Sciatic nerve (tissue), 2 donors: ENCODE data around the gene KCND3. TPM values are rescaled to one million over a fixed set of nuclear protein-coding genes. Genes with fewer than 3 reads are reported as not detected.

Source experiments
- ATAC-seq: fragments of 200-7000 bp; cut with Tn5 transposase; one replicate; pipeline ENCODE4 v1.9.1; 2020; ENCODE audit warnings: mild to moderate bottlenecking, moderate library complexity
- DNase-seq: peaks from one replicate; pipeline ENCODE4 v3.0.0-alpha.2; 2020; ENCODE audit warnings: low spot score
- intact Hi-C: fragments of 100-400 bp; cut with DNase I; formaldehyde crosslinking; loops from one replicate; pipeline ENCODE4 v1.14.2; 2022
- total RNA-seq: library from RNA; stranded (reverse); fragmentation: NEBNext Ultra II Directional; extraction: Animal tissue kit (Norgen Biotek cat#: 25700); gene quantifications from one replicate; pipeline ENCODE4 v1.2.1, GENCODE V29; 2021
- donor health status: DM: no; HTN: no; CAD: no.
- donor health status: DM: no; HTN: no; CAD: no.

The KCND3 gene
- total RNA-seq, 1 donor from 2014 or later: 7.5 TPM

GRCh38 chr1:111770916-111771315 lies 218.6 kb downstream of the KCND3 start:
- ATAC-seq (no peak), DNase-seq (no peak)
- intact Hi-C loops: no loop called here

- intact Hi-C loops: loop anchor here (10.0 kb wide), 1 partner anchor 285 kb away; no protein-coding TSS in a partner anchor
- DNase-seq: no peak
Measured at GRCh38 chr1:111769517-111770146, 219.8 kb downstream of the KCND3 start.

GRCh38 chr1:111768625-111769024 lies 220.8 kb downstream of the KCND3 start:
- no peak for ATAC-seq
- intact Hi-C loops: loop anchor here (10.0 kb wide), 1 partner anchor 284 kb away; no protein-coding TSS in a partner anchor
- DNase-seq: no peak

More at GRCh38 chr1:111769517-111770146, 219.8 kb downstream of the KCND3 start:
- peak; percentile 78 for ATAC-seq

GRCh38 chr1:111768023-111768422 lies 221.4 kb downstream of the KCND3 start:
- intact Hi-C loops: loop anchor here (10.0 kb wide), 1 partner anchor 283 kb away; no protein-coding TSS in a partner anchor

GRCh38 chr1:111762332-111762731 lies 227.1 kb downstream of the KCND3 start:
- ATAC-seq: no peak
- DNase-seq: no peak
- intact Hi-C loops: loop anchor here (10.0 kb wide), 1 partner anchor 278 kb away; no protein-coding TSS in a partner anchor

More at GRCh38 chr1:111768023-111768422, 221.4 kb downstream of the KCND3 start:
- DNase-seq (no peak), ATAC-seq (no peak)

GRCh38 chr1:111761717-111762116 lies 227.8 kb downstream of the KCND3 start:
- ATAC-seq: no peak
- intact Hi-C loops: loop anchor here (10.0 kb wide), 1 partner anchor 277 kb away; no protein-coding TSS in a partner anchor
- no peak for DNase-seq

GRCh38 chr1:111758373-111758772 lies 231.1 kb downstream of the KCND3 start:
- DNase-seq (no peak), ATAC-seq (no peak)
- intact Hi-C loops: loop anchor here (5.0 kb wide), 1 partner anchor 41 kb away; no protein-coding TSS in a partner anchor

GRCh38 chr1:111756124-111756513 lies 233.3 kb downstream of the KCND3 start:
- intact Hi-C loops: loop anchor here (5.0 kb wide), 1 partner anchor 39 kb away; no protein-coding TSS in a partner anchor
- no peak for DNase-seq
- no peak for ATAC-seq

- peak; percentile 99 for ATAC-seq
- DNase-seq: peak; percentile 96
- intact Hi-C loops: loop anchor here (5.0 kb wide), 1 partner anchor 38 kb away; no protein-coding TSS in a partner anchor
Measured at GRCh38 chr1:111755331-111756123, 233.9 kb downstream of the KCND3 start, which contains the start of gene DDX20. Gene DDX20, plus strand, starts transcription at chr1:111755901. Its CDS starts 24 bp downstream, at chr1:111755925.

- DNase-seq (peak; percentile 66), ATAC-seq (peak; percentile 30)
- intact Hi-C loops: loop anchor here (5.0 kb wide), 1 partner anchor 38 kb away; no protein-coding TSS in a partner anchor
Measured at GRCh38 chr1:111754984-111755330, 234.5 kb downstream of the KCND3 start.

- ATAC-seq (no peak), DNase-seq (no peak)
- intact Hi-C loops: no loop called here
Measured at GRCh38 chr1:111751906-111752575, 237.4 kb downstream of the KCND3 start.

GRCh38 chr1:111750856-111751255 lies 238.6 kb downstream of the KCND3 start:
- no peak for DNase-seq
- ATAC-seq: no peak
- intact Hi-C loops: no loop called here

GRCh38 chr1:111749628-111750027 lies 239.8 kb downstream of the KCND3 start:
- intact Hi-C loops: loop anchor here (10.0 kb wide), 1 partner anchor 245 kb away; the partner anchor contains the start of genes ADORA3 and TMIGD3

GRCh38 chr1:111747947-111748346 lies 241.5 kb downstream of the KCND3 start:
- DNase-seq: no peak
- no peak for ATAC-seq
- intact Hi-C loops: loop anchor here (10.0 kb wide), 1 partner anchor 243 kb away; the partner anchor contains the start of genes ADORA3 and TMIGD3

More at GRCh38 chr1:111749628-111750027, 239.8 kb downstream of the KCND3 start:
- no peak for ATAC-seq
- no peak for DNase-seq

GRCh38 chr1:111747282-111747734 lies 242.2 kb downstream of the KCND3 start:
- intact Hi-C loops: loop anchor here (10.0 kb wide), 1 partner anchor 243 kb away; the partner anchor contains the start of genes ADORA3 and TMIGD3
- DNase-seq (no peak), ATAC-seq (peak; percentile 45)

- no peak for ATAC-seq
- no peak for DNase-seq
- intact Hi-C loops: loop anchor here (10.0 kb wide), 1 partner anchor 242 kb away; the partner anchor contains the start of genes ADORA3 and TMIGD3
Measured at GRCh38 chr1:111746614-111746999, 242.9 kb downstream of the KCND3 start.

GRCh38 chr1:111745675-111746613 lies 243.5 kb downstream of the KCND3 start:
- no peak for ATAC-seq
- DNase-seq: no peak
- intact Hi-C loops: loop anchor here (10.0 kb wide), 1 partner anchor 241 kb away; the partner anchor contains the start of genes ADORA3 and TMIGD3
